GM12874 (cell line): Measurements from ENCODE around the gene LPO.

Source experiments
- TF ChIP-seq, protein P1 (sequence below): IDR thresholded peaks from 2 replicates; pipeline ENCODE4 v1.5.1; 2011; ENCODE audit warnings: low read depth, mild to moderate bottlenecking, control low read depth, low read length, moderate library complexity; ENCODE audit not compliant: insufficient read depth

LPO gene

DNA sequence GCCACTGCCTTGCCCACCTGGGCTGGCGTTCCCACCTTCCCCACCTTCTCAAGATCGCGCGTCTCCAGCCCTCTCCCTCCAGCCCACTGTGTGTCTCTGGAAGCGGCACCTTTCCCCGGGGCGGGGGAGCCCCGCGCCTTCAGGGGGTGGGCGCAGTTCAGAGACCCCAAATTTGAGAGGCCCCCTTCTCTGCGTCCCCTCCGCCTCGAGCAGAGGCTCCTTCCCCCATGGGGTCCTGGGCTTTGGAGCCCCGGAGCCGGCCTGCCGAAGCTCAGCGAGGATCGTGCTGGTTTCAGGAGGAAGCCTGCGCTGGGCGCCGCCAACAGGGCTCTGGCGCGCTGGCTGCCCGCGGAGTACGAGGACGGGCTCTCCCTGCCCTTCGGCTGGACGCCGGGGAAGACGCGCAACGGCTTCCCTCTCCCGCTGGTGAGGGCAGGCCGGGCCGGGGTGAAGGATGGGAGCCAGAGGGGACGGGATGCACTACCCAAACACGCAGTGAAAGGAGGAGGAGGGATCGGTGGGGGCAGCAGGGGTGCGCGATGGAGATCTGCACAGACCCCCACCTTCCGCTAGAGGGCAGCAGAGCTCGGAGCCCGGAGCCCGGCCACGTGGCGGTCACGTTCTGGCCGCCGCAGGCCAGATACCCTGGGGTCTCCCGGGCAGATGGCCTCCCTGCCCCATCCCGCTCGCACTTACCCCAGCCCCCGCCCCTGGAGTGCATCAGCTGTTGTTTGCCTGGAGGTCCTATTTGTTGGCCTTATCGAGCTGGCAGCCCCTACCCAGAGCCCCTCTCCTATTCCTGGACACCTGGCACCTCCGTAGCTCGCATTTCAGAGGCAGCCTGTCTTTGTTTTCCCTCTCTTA, 11.1 kb downstream of the LPO start:
- TF ChIP-seq, protein P1, sequence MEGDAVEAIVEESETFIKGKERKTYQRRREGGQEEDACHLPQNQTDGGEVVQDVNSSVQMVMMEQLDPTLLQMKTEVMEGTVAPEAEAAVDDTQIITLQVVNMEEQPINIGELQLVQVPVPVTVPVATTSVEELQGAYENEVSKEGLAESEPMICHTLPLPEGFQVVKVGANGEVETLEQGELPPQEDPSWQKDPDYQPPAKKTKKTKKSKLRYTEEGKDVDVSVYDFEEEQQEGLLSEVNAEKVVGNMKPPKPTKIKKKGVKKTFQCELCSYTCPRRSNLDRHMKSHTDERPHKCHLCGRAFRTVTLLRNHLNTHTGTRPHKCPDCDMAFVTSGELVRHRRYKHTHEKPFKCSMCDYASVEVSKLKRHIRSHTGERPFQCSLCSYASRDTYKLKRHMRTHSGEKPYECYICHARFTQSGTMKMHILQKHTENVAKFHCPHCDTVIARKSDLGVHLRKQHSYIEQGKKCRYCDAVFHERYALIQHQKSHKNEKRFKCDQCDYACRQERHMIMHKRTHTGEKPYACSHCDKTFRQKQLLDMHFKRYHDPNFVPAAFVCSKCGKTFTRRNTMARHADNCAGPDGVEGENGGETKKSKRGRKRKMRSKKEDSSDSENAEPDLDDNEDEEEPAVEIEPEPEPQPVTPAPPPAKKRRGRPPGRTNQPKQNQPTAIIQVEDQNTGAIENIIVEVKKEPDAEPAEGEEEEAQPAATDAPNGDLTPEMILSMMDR, result peak; percentile 96

DNA sequence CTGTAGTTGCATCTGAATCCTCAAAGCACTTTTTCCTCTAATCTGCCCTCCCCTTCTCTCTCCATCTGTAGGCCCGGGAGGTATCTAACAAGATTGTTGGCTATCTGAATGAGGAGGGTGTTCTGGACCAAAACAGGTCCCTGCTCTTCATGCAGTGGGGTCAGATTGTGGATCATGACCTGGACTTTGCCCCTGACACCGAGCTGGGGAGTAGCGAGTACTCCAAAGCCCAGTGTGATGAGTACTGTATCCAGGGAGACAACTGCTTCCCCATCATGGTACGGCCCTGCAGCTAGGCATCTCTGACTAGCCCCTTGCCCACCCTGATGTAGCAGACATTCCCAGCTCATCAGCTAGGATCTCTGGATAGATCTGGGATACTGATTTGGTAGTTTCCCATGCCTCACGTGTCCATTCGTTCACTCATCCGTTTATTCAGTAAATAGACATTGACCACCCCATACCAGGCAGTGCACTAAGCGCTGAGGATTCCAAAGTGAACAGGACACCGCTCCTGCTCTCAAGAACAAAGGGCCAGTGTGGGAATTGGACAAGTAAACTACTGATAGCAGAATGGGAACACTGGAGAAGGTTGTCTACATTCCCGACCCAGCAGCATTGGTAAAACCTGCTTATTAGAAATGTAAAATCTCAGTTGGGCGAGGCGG, 12.1 kb downstream of the LPO start:
- TF ChIP-seq, protein P1, result no peak

DNA sequence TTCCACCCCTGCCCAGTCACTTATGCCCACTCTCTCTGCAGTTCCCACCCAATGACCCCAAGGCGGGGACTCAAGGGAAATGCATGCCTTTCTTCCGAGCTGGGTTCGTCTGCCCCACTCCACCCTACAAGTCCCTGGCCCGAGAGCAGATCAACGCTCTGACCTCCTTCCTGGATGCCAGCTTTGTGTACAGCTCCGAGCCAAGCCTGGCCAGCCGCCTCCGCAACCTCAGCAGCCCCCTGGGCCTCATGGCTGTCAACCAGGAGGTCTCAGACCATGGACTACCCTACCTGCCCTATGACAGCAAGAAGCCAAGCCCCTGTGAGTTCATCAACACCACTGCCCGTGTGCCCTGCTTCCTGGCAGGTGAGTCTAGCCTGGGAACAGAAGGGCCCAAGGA, 13.8 kb downstream of the LPO start:
- TF ChIP-seq, protein P1, result no peak

DNA sequence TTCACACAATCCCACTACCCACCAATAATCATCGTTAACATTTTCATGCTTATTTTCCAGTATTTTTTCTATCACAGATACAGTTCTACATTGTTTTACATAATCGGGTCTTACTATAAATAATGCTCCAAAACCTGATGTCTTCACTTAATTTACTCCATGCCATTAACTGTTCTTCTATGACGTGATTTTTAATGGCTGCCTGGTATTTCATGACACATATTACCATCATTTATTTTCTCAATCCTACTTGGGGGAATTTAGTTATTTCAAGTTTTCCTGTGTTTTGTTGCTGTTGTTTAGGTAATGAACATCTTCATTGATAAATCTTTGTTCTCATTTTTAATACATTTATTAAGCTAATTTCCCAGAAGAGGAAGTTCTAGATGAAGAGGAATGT, 14.7 kb downstream of the LPO start:
- TF ChIP-seq, protein P1, result no peak

DNA sequence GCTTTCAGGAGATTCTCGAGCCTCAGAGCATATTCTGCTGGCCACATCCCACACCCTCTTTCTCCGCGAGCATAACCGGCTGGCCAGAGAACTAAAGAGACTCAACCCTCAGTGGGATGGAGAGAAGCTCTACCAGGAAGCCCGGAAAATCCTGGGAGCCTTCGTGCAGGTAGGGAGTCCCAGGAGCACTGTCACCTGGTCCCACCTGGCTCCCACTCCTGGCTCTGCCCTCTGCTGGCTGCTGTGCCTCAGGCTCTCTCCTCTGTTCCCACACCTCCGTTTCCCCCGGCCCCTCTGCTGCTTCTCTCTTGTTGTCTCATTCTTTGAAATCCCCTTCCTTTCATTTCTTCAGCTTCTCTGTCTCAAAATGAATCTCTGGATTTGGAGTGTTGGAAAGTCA, 16.4 kb downstream of the LPO start:
- TF ChIP-seq, protein P1, result peak; percentile 37

DNA sequence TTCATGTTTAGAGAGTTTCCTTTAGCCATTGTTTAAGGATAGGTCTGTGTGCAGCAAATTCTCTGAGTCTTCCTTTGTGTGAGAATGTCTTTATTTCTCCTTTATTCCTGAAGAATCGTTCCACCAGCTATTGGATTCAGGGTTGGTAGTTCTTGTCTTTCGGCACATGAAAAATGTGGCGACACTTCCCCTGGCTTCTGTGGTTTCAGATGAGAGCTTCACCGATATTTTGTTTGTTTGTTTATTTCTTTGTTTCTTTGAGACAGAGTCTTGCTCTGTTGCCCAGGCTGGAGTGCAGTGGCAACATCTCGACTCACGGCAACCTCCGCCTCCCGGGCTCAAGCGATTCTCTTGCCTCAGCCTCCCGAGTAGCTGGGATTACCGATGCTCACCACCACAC, 23.8 kb downstream of the LPO start:
- TF ChIP-seq, protein P1, result no peak

DNA sequence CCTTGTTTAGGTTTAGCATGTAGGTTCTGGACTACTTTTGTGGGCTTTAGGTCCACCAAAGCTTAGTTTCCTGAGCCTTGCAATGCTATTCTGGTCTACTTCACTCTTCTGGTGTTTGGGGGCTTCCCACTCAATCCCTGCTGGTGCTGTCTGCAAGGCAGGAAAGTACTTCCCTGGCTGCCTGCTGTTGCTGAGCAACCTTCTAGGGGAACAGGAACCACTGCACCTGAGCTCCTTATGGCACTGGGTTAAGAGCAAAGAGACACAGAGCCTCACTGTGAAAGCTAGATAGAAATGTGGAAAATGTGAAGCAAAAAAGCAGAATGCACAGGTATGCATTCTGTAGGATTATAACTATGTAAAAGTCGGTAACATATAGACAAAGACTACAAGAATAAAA, 25.4 kb downstream of the LPO start:
- TF ChIP-seq, protein P1, result no peak
